ENCODE data around the gene ANXA9. TPM values are rescaled to one million over a fixed set of nuclear protein-coding genes. Genes with fewer than 3 reads are reported as not detected.
A peak's percentile ranks its signal among the peaks of the same experiment; 100 is the strongest.

Gene ANXA9
- total RNA-seq, 1 experiment from 2014 or later = 42.5 TPM

DNA sequence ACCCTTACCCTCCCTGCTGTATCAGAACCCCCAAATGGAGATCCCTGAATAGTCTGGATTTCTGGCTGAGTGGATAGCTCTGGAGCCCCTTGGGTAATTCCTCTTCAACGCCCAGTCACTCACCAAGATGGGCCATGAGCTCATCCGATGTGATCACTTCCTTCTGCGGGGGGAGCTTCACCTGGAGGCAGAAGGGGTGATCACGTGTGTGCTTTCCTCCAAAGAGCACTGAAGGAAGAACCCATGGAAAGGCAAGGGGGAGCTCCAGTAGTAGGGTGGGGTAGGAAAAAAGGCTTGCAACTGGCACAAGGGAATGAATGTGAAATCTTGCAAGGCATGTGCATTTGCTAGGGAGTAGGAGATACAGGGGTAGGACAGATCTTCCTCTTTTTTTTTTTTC lies 19.5 kb downstream of the ANXA9 start:
- Mint-ChIP-seq H3K27ac (ENCODE audit: unreplicated experiment) (no peak overlapping the region), H3K9me3 (ENCODE audit: unreplicated experiment) (no peaks in the 10 kb centered on the region), H3K4me3 (ENCODE audit: unreplicated experiment) (no peak overlapping the region), H3K36me3 (ENCODE audit: insufficient read depth, unreplicated experiment) (peaks cover 11% of the 10 kb centered on the region), H3K27me3 (ENCODE audit: insufficient read depth, unreplicated experiment) (no peaks in the 10 kb centered on the region), H3K4me1 (ENCODE audit: low read depth, unreplicated experiment) (peaks cover 21% of the 10 kb centered on the region)
- DNase-seq = no peak
- intact Hi-C loops (cut with micrococcal nuclease; ENCODE audit: unreplicated experiment) = loop anchor here (10.0 kb wide), 1 partner anchor 437 kb away; no protein-coding TSS in a partner anchor
- no peaks in the 10 kb centered on the region for H3K9me3 ChIP-seq
- CTCF ChIA-PET = interaction anchor here (0.7 kb wide), 1 partner anchor 23 kb away, joined by 3 read pairs; no protein-coding TSS in a partner anchor
- TF ChIP-seq CTCF (IDR thresholded peaks at IDR 0.05; ENCODE audit: insufficient read depth in 1 of 2, low read depth in 1 of 2, low read length in 1 of 2, severe bottlenecking in 1 of 2, unreplicated experiment in 1 of 2) = no peak
- H3K27me3 ChIP-seq (replicated peaks; ENCODE audit: control insufficient read depth, insufficient read depth, low read length) = no peaks in the 10 kb centered on the region
- H3K36me3 ChIP-seq (ENCODE audit: control insufficient read depth, insufficient read depth, low read length) = peaks cover 2% of the 10 kb centered on the region
- POLR2A ChIA-PET = interaction anchor here (0.6 kb wide), 1 partner anchor 45 kb away, joined by 3 read pairs; no protein-coding TSS in a partner anchor
- BruUV-seq (replicated peaks) = no TSS peak
- H3K4me1 ChIP-seq = peaks cover 9% of the 10 kb centered on the region; the same call in 1 of the 2 replicates
- no peak overlapping the region for H3K4me3 ChIP-seq (ENCODE audit: low read depth, low read length)

DNA sequence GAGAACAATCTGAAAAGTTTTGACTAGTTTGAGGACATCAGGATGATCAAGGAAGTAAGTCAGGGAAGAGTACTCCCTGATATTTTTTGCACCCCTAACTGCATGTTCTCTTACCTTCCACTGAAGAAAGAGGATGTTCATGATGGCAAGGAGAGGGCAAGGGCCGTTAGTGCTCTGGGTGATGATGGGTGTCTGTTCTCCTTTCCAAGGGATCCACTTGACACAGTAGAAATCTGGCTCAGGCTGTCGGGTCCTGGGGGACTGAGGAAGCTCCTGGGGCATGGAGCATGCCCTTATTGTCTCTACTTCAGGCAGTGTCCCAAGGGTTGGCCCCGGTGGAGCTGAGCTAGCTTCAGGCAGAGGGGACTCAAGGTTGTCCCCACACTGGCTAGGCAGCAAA lies 20.0 kb downstream of the ANXA9 start:
- no peaks in the 10 kb centered on the region for H3K9me3 Mint-ChIP-seq (ENCODE audit: unreplicated experiment)
- intact Hi-C loops (cut with micrococcal nuclease; ENCODE audit: unreplicated experiment) = loop anchor here (10.0 kb wide), 1 partner anchor 437 kb away; no protein-coding TSS in a partner anchor
- H3K4me3 ChIP-seq (ENCODE audit: low read depth, low read length) = no peak overlapping the region
- no peak overlapping the region for H3K4me3 Mint-ChIP-seq (ENCODE audit: unreplicated experiment)
- CTCF ChIA-PET = interaction anchor here (1.0 kb wide), 1 partner anchor 11 kb away, joined by 3 read pairs; no protein-coding TSS in a partner anchor
- H3K4me1 ChIP-seq = peaks cover 11% of the 10 kb centered on the region
- no peak for TF ChIP-seq CTCF (IDR thresholded peaks at IDR 0.05; ENCODE audit: insufficient read depth in 1 of 2, low read depth in 1 of 2, low read length in 1 of 2, severe bottlenecking in 1 of 2, unreplicated experiment in 1 of 2)
- no TSS peak for BruUV-seq (replicated peaks)
- no peaks in the 10 kb centered on the region for H3K27me3 Mint-ChIP-seq (ENCODE audit: insufficient read depth, unreplicated experiment)
- no peak for DNase-seq
- H3K4me1 Mint-ChIP-seq (ENCODE audit: low read depth, unreplicated experiment) = peaks cover 22% of the 10 kb centered on the region
- POLR2A ChIA-PET = interaction anchor here (1.7 kb wide), 1 partner anchor 21 kb away, joined by 6 read pairs; the partner anchor contains the start of gene ANXA9
- no peak overlapping the region for H3K27ac Mint-ChIP-seq (ENCODE audit: unreplicated experiment)
- peaks cover 11% of the 10 kb centered on the region for H3K36me3 Mint-ChIP-seq (ENCODE audit: insufficient read depth, unreplicated experiment)
- H3K9me3 ChIP-seq = no peaks in the 10 kb centered on the region
- H3K36me3 ChIP-seq (ENCODE audit: control insufficient read depth, insufficient read depth, low read length) = peaks cover 2% of the 10 kb centered on the region
- no peaks in the 10 kb centered on the region for H3K27me3 ChIP-seq (replicated peaks; ENCODE audit: control insufficient read depth, insufficient read depth, low read length)

DNA sequence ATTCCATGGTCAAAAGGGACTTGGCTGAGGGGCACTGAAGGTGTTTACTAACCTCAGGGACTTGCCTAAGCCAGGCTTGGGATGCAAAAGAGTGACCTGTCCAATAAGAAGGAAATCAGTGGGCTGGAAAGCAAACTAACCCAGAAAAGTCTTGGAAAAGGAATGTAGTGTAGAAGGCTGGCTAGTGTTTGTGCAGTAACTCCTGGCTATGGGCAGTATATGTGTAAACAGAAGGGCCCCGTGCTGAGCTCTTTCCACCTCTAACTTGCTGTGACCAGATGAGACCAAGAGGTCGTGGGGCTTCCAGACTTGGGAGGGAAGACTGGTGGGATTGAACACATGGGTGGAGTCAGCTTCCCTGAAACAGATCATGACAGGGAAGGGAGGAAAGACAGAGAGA lies 20.5 kb downstream of the ANXA9 start:
- no peak for DNase-seq
- Mint-ChIP-seq H3K36me3 (ENCODE audit: insufficient read depth, unreplicated experiment) (peaks cover 11% of the 10 kb centered on the region), H3K4me3 (ENCODE audit: unreplicated experiment) (peak overlapping the region; percentile 35), H3K9me3 (ENCODE audit: unreplicated experiment) (no peaks in the 10 kb centered on the region), H3K27ac (ENCODE audit: unreplicated experiment) (peak overlapping the region; percentile 75), H3K4me1 (ENCODE audit: low read depth, unreplicated experiment) (peaks cover 28% of the 10 kb centered on the region), H3K27me3 (ENCODE audit: insufficient read depth, unreplicated experiment) (no peaks in the 10 kb centered on the region)
- no peaks in the 10 kb centered on the region; the same call in 1 of the 2 replicates for H3K36me3 ChIP-seq (ENCODE audit: control insufficient read depth, insufficient read depth, low read length)
- no peaks in the 10 kb centered on the region for H3K27me3 ChIP-seq (replicated peaks; ENCODE audit: control insufficient read depth, insufficient read depth, low read length)
- ChIA-PET CTCF (interaction anchor here (1.0 kb wide), 1 partner anchor 10 kb away, joined by 3 read pairs; no protein-coding TSS in a partner anchor), POLR2A (interaction anchor here (1.7 kb wide), 1 partner anchor 21 kb away, joined by 6 read pairs; the partner anchor contains the start of gene ANXA9)
- no TSS peak for BruUV-seq (replicated peaks)
- peaks cover 17% of the 10 kb centered on the region for H3K4me1 ChIP-seq
- intact Hi-C loops (cut with micrococcal nuclease; ENCODE audit: unreplicated experiment) = loop anchor here (10.0 kb wide), 1 partner anchor 438 kb away; no protein-coding TSS in a partner anchor
- H3K4me3 ChIP-seq (ENCODE audit: low read depth, low read length) = no peak overlapping the region
- no peak for TF ChIP-seq CTCF (IDR thresholded peaks at IDR 0.05; ENCODE audit: insufficient read depth in 1 of 2, low read depth in 1 of 2, low read length in 1 of 2, severe bottlenecking in 1 of 2, unreplicated experiment in 1 of 2)
- no peaks in the 10 kb centered on the region for H3K9me3 ChIP-seq

All from Caco-2 (cell line).